HCEC 1CT (cell line): Measurements from ENCODE around the gene MOCS1.

ENCODE experiments used
- DNase-seq: peaks from one replicate; pipeline ENCODE4 v3.0.0-alpha.2; 2017

The MOCS1 gene

GRCh38 chr6:39922821-39923220 is 11.4 kb downstream of the MOCS1 start:
- DNase-seq, result no peak

- no peak for DNase-seq
These were observed 14.1 kb downstream of the MOCS1 start for GRCh38 chr6:39920157-39920556.

GRCh38 chr6:39918831-39919230 is 15.4 kb downstream of the MOCS1 start:
- DNase-seq, result no peak

- no peak for DNase-seq
These were observed 16.3 kb downstream of the MOCS1 start for GRCh38 chr6:39917981-39918380.

- DNase-seq, result no peak
These were observed 16.9 kb downstream of the MOCS1 start for GRCh38 chr6:39917329-39917728.

- DNase-seq, result no peak
These were observed 18.4 kb downstream of the MOCS1 start for GRCh38 chr6:39915866-39916265.

GRCh38 chr6:39914239-39914638 is 20.0 kb downstream of the MOCS1 start:
- DNase-seq, result no peak

GRCh38 chr6:39913391-39913916 is 20.8 kb downstream of the MOCS1 start:
- no peak for DNase-seq

- no peak for DNase-seq
These were observed 21.8 kb downstream of the MOCS1 start for GRCh38 chr6:39912446-39912845.

GRCh38 chr6:39911513-39912125 is 22.6 kb downstream of the MOCS1 start:
- DNase-seq, result no peak

GRCh38 chr6:39910744-39911143 is 23.5 kb downstream of the MOCS1 start:
- no peak for DNase-seq

GRCh38 chr6:39910164-39910563 is 24.1 kb downstream of the MOCS1 start:
- DNase-seq, result no peak

GRCh38 chr6:39909701-39910100 is 24.6 kb downstream of the MOCS1 start:
- DNase-seq, result no peak

GRCh38 chr6:39908838-39909583 is 25.3 kb downstream of the MOCS1 start:
- DNase-seq, result no peak

- no peak for DNase-seq
These were observed 26.2 kb downstream of the MOCS1 start for GRCh38 chr6:39907871-39908575.

- no peak for DNase-seq
These were observed 27.9 kb downstream of the MOCS1 start for GRCh38 chr6:39906318-39906761.

GRCh38 chr6:39905640-39905975 is 28.7 kb downstream of the MOCS1 start:
- no peak for DNase-seq

GRCh38 chr6:39904946-39905639 is 29.2 kb downstream of the MOCS1 start:
- DNase-seq, result no peak

GRCh38 chr6:39903656-39904055 is 30.6 kb downstream of the MOCS1 start:
- DNase-seq, result no peak

- no peak for DNase-seq
These were observed 31.3 kb downstream of the MOCS1 start for GRCh38 chr6:39902786-39903465.

GRCh38 chr6:39902136-39902535 is 32.1 kb downstream of the MOCS1 start:
- no peak for DNase-seq

- DNase-seq, result no peak
These were observed 32.6 kb downstream of the MOCS1 start for GRCh38 chr6:39901670-39902069.
